ENCODE measurements around the gene EHBP1L1. TPM values are rescaled to one million over a fixed set of nuclear protein-coding genes. Genes with fewer than 3 reads are reported as not detected.

EHBP1L1 gene
- total RNA-seq, 2 experiments from 2014 or later, result 59.7 to 71.6 TPM

DNA sequence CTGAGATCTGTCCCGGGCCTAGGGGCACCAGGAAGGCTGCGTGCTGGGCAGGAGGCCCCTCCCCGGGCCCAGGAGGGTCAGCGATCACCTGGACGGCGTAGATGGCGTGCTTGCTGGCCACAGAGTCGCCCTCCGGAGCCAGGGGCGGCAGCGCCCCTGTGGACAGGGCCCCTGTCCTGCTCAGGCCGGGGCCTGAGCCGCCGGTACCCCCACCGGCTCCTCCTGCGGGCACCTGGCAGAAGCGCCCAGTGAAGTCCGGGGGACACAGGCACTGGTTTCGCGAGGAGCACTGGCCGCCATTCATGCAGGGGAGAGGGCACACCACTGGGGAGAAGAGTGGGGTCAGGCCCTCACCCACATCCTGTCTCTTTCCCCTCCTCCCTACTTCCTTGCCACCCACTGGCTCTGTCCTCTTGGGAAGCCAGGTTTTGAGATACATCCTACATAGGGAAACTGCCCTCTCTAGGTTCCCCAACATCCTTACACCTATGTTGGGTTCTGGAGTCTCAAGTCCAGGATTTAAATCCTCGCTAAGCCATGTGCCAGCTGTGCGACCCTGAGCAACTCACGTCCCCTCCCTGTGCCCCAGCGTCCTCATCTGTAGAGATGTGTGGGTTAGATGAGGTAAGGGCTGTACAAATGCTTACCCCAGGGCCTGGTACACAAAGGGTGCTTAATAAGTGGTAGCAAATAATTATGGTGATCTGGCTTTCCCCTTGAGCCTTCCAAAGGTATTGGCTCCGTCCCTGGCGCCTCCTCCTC is 21.6 kb upstream of the EHBP1L1 start:
- Histone ChIP-seq H4K20me1 (ENCODE audit: insufficient read depth, low read length) (no peaks in the 10 kb centered on the region), H2AFZ (ENCODE audit: low read length) (no peak overlapping the region), H3K36me3 (ENCODE audit: insufficient read depth, low read length) (no peaks in the 10 kb centered on the region), H3K4me2 (ENCODE audit: low read length) (no peak overlapping the region), H3K9me3 (ENCODE audit: low read length) (no peaks in the 10 kb centered on the region), H3K9me2 (ENCODE audit: insufficient read depth, low read length) (no peaks in the 10 kb centered on the region), H3K79me2 (ENCODE audit: insufficient read depth, low read depth, low read length) (no peaks in the 10 kb centered on the region), H3K4me1 (ENCODE audit: insufficient read depth, low read length, poor library complexity, severe bottlenecking) (peaks cover 34% of the 10 kb centered on the region), H3K4me3 (ENCODE audit: low read depth, low read length, poor library complexity, severe bottlenecking) (no peak overlapping the region), H3K27ac (ENCODE audit: low read depth, low read length, poor library complexity, severe bottlenecking) (no peak overlapping the region)
- intact Hi-C loops (cut with micrococcal nuclease; ENCODE audit: unreplicated experiment), result no loop called here
- CTCF ChIA-PET (ENCODE audit: unreplicated experiment), result no interaction called here
- TF ChIP-seq, protein P1, sequence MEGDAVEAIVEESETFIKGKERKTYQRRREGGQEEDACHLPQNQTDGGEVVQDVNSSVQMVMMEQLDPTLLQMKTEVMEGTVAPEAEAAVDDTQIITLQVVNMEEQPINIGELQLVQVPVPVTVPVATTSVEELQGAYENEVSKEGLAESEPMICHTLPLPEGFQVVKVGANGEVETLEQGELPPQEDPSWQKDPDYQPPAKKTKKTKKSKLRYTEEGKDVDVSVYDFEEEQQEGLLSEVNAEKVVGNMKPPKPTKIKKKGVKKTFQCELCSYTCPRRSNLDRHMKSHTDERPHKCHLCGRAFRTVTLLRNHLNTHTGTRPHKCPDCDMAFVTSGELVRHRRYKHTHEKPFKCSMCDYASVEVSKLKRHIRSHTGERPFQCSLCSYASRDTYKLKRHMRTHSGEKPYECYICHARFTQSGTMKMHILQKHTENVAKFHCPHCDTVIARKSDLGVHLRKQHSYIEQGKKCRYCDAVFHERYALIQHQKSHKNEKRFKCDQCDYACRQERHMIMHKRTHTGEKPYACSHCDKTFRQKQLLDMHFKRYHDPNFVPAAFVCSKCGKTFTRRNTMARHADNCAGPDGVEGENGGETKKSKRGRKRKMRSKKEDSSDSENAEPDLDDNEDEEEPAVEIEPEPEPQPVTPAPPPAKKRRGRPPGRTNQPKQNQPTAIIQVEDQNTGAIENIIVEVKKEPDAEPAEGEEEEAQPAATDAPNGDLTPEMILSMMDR (conservative IDR thresholded peaks at IDR 0.05; ENCODE audit: low read length), result no peak
- TF ChIP-seq EZH2phosphoT487 (IDR thresholded peaks at IDR 0.05; ENCODE audit: borderline replicate concordance, low read depth, low read length), result no peak
- no peak for DNase-seq (ENCODE audit: low spot score)
- no TSS peak for BruUV-seq (replicated peaks)
- POLR2A ChIA-PET, result no interaction called here

DNA sequence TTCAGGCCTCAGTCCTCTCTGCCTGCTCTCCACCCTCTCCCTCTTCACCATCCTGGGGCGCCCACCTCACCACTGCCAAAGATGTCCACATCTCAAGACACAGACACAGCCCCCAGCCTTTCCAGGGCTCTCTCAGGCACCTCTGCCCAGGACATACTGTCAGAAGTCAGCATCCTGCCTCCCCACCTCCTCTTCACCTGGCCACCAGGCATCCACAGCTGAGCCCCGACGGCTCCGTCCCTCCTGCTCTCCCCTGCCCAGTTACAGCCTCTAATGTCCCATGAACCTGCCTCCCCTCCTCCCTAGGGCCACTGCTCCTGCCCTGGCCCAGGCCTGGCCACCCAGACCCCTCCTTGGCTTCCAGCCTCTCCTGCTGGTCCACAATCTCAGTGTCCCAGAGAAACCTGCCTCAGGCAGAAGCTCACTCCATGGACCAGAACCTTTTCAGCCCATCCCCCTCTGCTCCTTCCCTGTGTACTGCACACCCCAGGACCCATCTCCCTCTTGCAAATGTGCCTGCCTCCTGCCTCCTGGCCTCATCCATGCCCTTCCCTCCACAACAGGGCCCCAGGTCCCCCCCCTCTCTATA is 20.9 kb upstream of the EHBP1L1 start:
- no peak overlapping the region for H3K4me2 ChIP-seq (ENCODE audit: low read length)
- no peaks in the 10 kb centered on the region for H3K79me2 ChIP-seq (ENCODE audit: insufficient read depth, low read depth, low read length)
- ChIA-PET POLR2A (interaction anchor here (0.8 kb wide), 1 partner anchor 14 kb away, joined by 3 read pairs; no protein-coding TSS in a partner anchor), CTCF (ENCODE audit: unreplicated experiment) (no interaction called here)
- H2AFZ ChIP-seq (ENCODE audit: low read length), result no peak overlapping the region
- intact Hi-C loops (cut with micrococcal nuclease; ENCODE audit: unreplicated experiment), result no loop called here
- H3K9me3 ChIP-seq (ENCODE audit: low read length), result no peaks in the 10 kb centered on the region
- H3K36me3 ChIP-seq (ENCODE audit: insufficient read depth, low read length), result no peaks in the 10 kb centered on the region
- H3K27ac ChIP-seq (ENCODE audit: low read depth, low read length, poor library complexity, severe bottlenecking), result no peak overlapping the region
- H3K4me1 ChIP-seq (ENCODE audit: insufficient read depth, low read length, poor library complexity, severe bottlenecking), result peaks cover 34% of the 10 kb centered on the region
- no peak for DNase-seq (ENCODE audit: low spot score)
- BruUV-seq (replicated peaks), result no TSS peak
- TF ChIP-seq, protein P1 (conservative IDR thresholded peaks at IDR 0.05; ENCODE audit: low read length), result no peak
- no peak for TF ChIP-seq EZH2phosphoT487 (IDR thresholded peaks at IDR 0.05; ENCODE audit: borderline replicate concordance, low read depth, low read length)
- no peaks in the 10 kb centered on the region for H4K20me1 ChIP-seq (ENCODE audit: insufficient read depth, low read length)
- no peak overlapping the region for H3K4me3 ChIP-seq (ENCODE audit: low read depth, low read length, poor library complexity, severe bottlenecking)
- no peaks in the 10 kb centered on the region for H3K9me2 ChIP-seq (ENCODE audit: insufficient read depth, low read length)

DNA sequence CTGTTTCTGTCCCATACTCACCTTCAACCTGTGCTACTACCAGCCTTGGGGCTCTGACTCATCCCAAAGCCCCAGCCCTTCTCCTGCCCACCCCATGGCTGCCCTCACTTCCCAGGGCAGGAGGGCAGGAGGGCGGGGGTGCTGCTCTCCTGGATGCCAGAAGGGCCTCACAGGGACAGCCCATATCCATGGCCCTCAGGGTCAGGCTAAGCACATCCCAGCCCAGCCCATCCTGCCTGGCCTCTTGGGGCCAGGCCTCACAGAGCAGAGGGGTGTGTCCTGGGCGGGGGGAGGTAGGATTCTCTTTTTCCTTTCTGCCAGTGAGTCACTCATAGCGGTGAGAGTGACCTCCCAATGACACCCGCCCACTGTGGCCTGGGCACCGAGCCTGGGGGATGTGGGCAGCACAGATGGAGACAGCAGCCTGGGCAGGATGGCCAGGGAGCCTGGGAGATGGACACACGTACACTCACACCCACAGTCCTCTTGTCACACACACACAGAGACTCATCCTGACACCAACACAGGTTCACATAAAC is 20.1 kb upstream of the EHBP1L1 start:
- intact Hi-C loops (cut with micrococcal nuclease; ENCODE audit: unreplicated experiment), result no loop called here
- H3K79me2 ChIP-seq (ENCODE audit: insufficient read depth, low read depth, low read length), result no peaks in the 10 kb centered on the region
- no peak overlapping the region for H3K4me3 ChIP-seq (ENCODE audit: low read depth, low read length, poor library complexity, severe bottlenecking)
- H3K9me2 ChIP-seq (ENCODE audit: insufficient read depth, low read length), result no peaks in the 10 kb centered on the region
- TF ChIP-seq, protein P1 (conservative IDR thresholded peaks at IDR 0.05; ENCODE audit: low read length), result no peak
- no peak for TF ChIP-seq EZH2phosphoT487 (IDR thresholded peaks at IDR 0.05; ENCODE audit: borderline replicate concordance, low read depth, low read length)
- no peak overlapping the region for H2AFZ ChIP-seq (ENCODE audit: low read length)
- ChIA-PET POLR2A (interaction anchor here (0.8 kb wide), 1 partner anchor 15 kb away, joined by 3 read pairs; no protein-coding TSS in a partner anchor), CTCF (ENCODE audit: unreplicated experiment) (no interaction called here)
- no peak overlapping the region for H3K4me2 ChIP-seq (ENCODE audit: low read length)
- no peaks in the 10 kb centered on the region for H3K36me3 ChIP-seq (ENCODE audit: insufficient read depth, low read length)
- BruUV-seq (replicated peaks), result no TSS peak
- no peaks in the 10 kb centered on the region for H3K9me3 ChIP-seq (ENCODE audit: low read length)
- H4K20me1 ChIP-seq (ENCODE audit: insufficient read depth, low read length), result no peaks in the 10 kb centered on the region
- H3K4me1 ChIP-seq (ENCODE audit: insufficient read depth, low read length, poor library complexity, severe bottlenecking), result peaks cover 34% of the 10 kb centered on the region
- DNase-seq (ENCODE audit: low spot score), result no peak
- no peak overlapping the region for H3K27ac ChIP-seq (ENCODE audit: low read depth, low read length, poor library complexity, severe bottlenecking)

Data from OCI-LY7 (cell line).